Transverse colon (tissue), 4 donors: Measurements from ENCODE around the gene ACRV1. TPM values are rescaled to one million over a fixed set of nuclear protein-coding genes. Genes with fewer than 3 reads are reported as not detected.

Experiments used
- DNase-seq: peaks from one replicate; pipeline ENCODE4 v3.0.0-alpha.2; 2019
- H3K27ac ChIP-seq, 4 donors: fragments of 200-600 bp; sonication (generic); 2 replicates each; pipeline ENCODE4 v1.5.1; 2016 to 2018; ENCODE audit warnings: inconsistent platforms in 4 of 4
- H3K27me3 ChIP-seq: fragments of 200-600 bp; sonication (generic); 2 replicates; pipeline ENCODE4 v1.5.1; 2017; ENCODE audit warnings: inconsistent platforms
- H3K36me3 ChIP-seq, 4 donors: fragments of 200-600 bp; sonication (generic); 2 replicates each; pipeline ENCODE4 v1.5.1; 2017 to 2019; ENCODE audit warnings: inconsistent platforms in 4 of 4
- H3K4me1 ChIP-seq, 4 donors: fragments of 200-600 bp; sonication (generic); 2 replicates each; pipeline ENCODE4 v1.5.1; 2017 to 2020; ENCODE audit warnings: inconsistent platforms in 4 of 4
- H3K4me3 ChIP-seq, 4 donors: fragments of 200-600 bp; sonication (generic); 1 replicate in 1 of 4; 2 replicates in 3 of 4; pipeline versions ENCODE4 v1.5.1 to v1.6.1; 2017 to 2019; ENCODE audit warnings: inconsistent platforms in 4 of 4
- H3K9me3 ChIP-seq, 2 donors: fragments of 200-600 bp; sonication (generic); 2 replicates each; pipeline ENCODE4 v1.5.1; 2017 to 2019; ENCODE audit warnings: inconsistent platforms in 2 of 2
- EP300 ChIP-seq: sonication (generic); formaldehyde crosslinking; IDR thresholded peaks from one replicate; pipeline ENCODE4 v1.6.1; 2017; ENCODE audit warnings: antibody characterized with exemption, low read depth
- POLR2A ChIP-seq: fragments of 450-650 bp; IDR thresholded peaks from one replicate; pipeline ENCODE4 v1.6.1; 2016; ENCODE audit warnings: antibody characterized with exemption, mild to moderate bottlenecking, moderate library complexity
- POLR2AphosphoS5 ChIP-seq, 3 donors: sonication (generic); formaldehyde crosslinking; IDR thresholded peaks; one replicate each; pipeline ENCODE4 v1.6.1; 2016; ENCODE audit warnings: antibody characterized with exemption in 3 of 3
- WGBS, 2 donors: methylation state at CpG; one replicate each; pipeline ENCODE4 v1.1.5; 2018; ENCODE audit warnings: low coverage in 1 of 2; 5-methylcytosine and 5-hydroxymethylcytosine counted together
- in situ Hi-C, 4 donors: fragments of 200-750 bp; cut with MboI; loops; one replicate each; pipeline versions ENCODE4 v1.15.0 to v1.15.1; 2017; ENCODE audit warnings: low sequenced_read_pairs in 3 of 4, low pct_ligation_motif_present in 1 of 4, low pct_unique_long_range_greater_than_20kb in 1 of 4
- intact Hi-C: fragments of 100-400 bp; cut with DNase I; formaldehyde crosslinking; loops from one replicate; pipeline ENCODE4 v1.15.1; 2023; ENCODE audit warnings: low total_unique reads
- total RNA-seq, 4 donors: library from RNA; depleted of rRNA; stranded (reverse); fragments of >200 nt; gene quantifications; one replicate each; pipeline ENCODE4 v1.1.0, GENCODE V29; 2016
- TF ChIP-seq, protein P1 (sequence below), 5 experiments: fragments of 200-600 bp in 3 of 5; fragments of 450-650 bp in 2 of 5; sonication (generic) in 3 of 5; IDR thresholded peaks; 1 replicate in 2 of 5; 2 replicates in 3 of 5; pipeline ENCODE4 v1.5.1; 2016 to 2017; ENCODE audit warnings: antibody characterized with exemption in 5 of 5, inconsistent platforms in 3 of 5, mild to moderate bottlenecking in 2 of 5, moderate library complexity in 1 of 5

ACRV1 gene
- total RNA-seq, 4 donors from 2014 or later: not detected

DNA sequence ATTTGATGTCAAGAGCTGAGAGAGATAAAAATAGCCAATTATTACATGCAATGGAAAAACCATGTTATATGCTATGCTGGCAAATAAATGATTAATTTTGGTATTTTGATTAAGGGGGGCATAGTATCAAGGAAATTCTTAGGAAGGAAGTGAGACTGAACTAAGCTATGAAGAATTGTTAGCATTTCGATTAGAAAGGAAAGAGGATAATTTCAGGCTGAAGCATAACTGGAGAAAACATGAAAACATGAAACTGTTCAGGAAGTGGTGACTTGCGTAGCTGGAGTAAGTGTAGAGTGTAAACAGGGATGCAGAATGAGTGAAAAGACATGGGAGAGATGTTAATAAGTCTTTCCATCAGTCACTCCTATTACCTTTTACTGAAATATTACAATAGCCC lies 6.4 kb downstream of the ACRV1 start:
- intact Hi-C loops: no loop called here
- Histone ChIP-seq H3K27ac (no peak overlapping the region), H3K9me3 (no peaks in the 10 kb centered on the region), H3K4me3 (no peak overlapping the region), H3K4me1 (no peaks in the 10 kb centered on the region), H3K27me3 (no peaks in the 10 kb centered on the region), H3K36me3 (no peaks in the 10 kb centered on the region)
- no peak for DNase-seq
- TF ChIP-seq EP300 (no peak), POLR2AphosphoS5 (IDR thresholded peaks at IDR 0.05) (no peak), POLR2A (no peak)
- TF ChIP-seq, protein P1, sequence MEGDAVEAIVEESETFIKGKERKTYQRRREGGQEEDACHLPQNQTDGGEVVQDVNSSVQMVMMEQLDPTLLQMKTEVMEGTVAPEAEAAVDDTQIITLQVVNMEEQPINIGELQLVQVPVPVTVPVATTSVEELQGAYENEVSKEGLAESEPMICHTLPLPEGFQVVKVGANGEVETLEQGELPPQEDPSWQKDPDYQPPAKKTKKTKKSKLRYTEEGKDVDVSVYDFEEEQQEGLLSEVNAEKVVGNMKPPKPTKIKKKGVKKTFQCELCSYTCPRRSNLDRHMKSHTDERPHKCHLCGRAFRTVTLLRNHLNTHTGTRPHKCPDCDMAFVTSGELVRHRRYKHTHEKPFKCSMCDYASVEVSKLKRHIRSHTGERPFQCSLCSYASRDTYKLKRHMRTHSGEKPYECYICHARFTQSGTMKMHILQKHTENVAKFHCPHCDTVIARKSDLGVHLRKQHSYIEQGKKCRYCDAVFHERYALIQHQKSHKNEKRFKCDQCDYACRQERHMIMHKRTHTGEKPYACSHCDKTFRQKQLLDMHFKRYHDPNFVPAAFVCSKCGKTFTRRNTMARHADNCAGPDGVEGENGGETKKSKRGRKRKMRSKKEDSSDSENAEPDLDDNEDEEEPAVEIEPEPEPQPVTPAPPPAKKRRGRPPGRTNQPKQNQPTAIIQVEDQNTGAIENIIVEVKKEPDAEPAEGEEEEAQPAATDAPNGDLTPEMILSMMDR (IDR thresholded peaks at IDR 0.05): no peak
- in situ Hi-C loops: no loop called here
- 66 to 85% methylated on average over 2 of the region's 2 CpGs for WGBS, 2 donors

DNA sequence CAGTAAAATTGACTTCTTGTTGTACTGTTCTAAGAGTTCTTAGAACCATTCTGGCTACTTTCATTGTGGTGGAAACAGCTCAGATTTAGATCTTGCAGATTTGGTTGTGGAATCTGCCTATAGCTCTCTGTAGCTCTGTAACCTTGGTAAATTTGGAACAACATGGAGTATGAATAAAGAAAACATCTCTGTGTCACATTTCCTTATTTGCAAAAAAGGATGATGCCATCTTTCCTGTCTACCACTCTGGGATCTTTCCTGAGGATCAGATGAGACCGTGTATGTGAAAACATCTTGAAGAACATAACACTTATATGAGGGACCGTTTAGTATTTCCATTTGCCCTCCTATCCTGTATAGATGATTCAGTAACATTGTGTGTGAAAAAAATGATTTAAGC lies 9.1 kb downstream of the ACRV1 start:
- in situ Hi-C loops: no loop called here
- no peaks in the 10 kb centered on the region for H3K9me3 ChIP-seq
- H3K27ac ChIP-seq: no peak overlapping the region
- 89 to 91% methylated on average over 2 of the region's 2 CpGs for WGBS, 2 donors
- intact Hi-C loops: no loop called here
- no peaks in the 10 kb centered on the region for H3K27me3 ChIP-seq
- TF ChIP-seq POLR2AphosphoS5 (IDR thresholded peaks at IDR 0.05) (no peak), POLR2A (no peak), EP300 (no peak)
- TF ChIP-seq, protein P1 (IDR thresholded peaks at IDR 0.05): no peak
- no peak overlapping the region for H3K4me3 ChIP-seq
- no peaks in the 10 kb centered on the region for H3K4me1 ChIP-seq
- no peaks in the 10 kb centered on the region for H3K36me3 ChIP-seq
- DNase-seq: no peak

DNA sequence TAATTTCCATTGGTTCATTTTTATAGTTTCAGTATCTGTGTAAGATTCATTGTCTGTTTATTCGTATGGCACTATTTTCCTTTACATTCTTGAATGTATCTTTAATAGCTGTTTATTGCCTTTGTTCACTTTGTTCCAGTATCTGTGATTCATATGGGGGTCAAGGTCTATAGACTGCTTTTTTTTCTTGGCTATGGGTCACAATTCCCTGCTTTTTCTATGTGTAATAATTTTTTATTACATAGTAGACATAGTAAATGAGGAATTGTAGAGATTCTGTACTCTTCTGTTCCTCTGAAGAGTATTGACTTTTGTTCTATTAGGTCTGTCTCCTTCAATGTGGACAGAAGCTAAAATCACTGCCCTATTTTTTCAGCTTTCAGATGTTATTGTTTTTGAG lies 10.5 kb downstream of the ACRV1 start:
- in situ Hi-C loops: no loop called here

DNA sequence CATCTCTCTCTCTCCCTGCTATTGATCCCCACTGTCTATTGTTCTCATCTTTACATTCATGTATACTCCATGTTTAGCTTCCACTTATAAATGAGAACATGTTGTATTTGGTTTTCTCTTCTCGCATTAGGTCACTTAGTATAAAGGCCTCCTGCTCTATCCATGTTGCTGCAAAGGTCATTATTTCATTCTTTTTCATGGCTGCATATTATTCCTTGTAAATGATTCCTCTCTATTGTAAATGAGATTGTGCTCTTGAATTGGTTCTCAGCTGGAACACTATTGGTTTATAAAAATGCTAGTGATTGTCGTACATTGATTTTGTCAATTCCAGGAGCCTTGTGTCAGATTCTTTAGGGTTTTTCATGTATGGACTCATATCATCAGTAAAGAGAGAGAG lies 13.5 kb downstream of the ACRV1 start:
- Histone ChIP-seq H3K9me3 (peaks cover 0 to 6% of the 10 kb centered on the region in 2 donors), H3K36me3 (no peaks in the 10 kb centered on the region), H3K27ac (no peak overlapping the region), H3K4me1 (no peaks in the 10 kb centered on the region), H3K27me3 (no peaks in the 10 kb centered on the region), H3K4me3 (no peak overlapping the region)
- no peak for DNase-seq
- intact Hi-C loops (no loop called here), in situ Hi-C loops (no loop called here)
- TF ChIP-seq POLR2A (no peak), EP300 (no peak), POLR2AphosphoS5 (IDR thresholded peaks at IDR 0.05) (no peak)
- TF ChIP-seq, protein P1 (IDR thresholded peaks at IDR 0.05): no peak
- 97 to 99% methylated on average over 2 of the region's 2 CpGs for whole genome bisulfite sequencing, 2 donors

More for the DNA sequence above, 10.5 kb downstream of the ACRV1 start:
- TF ChIP-seq POLR2AphosphoS5 (IDR thresholded peaks at IDR 0.05) (no peak), EP300 (no peak), POLR2A (no peak)
- TF ChIP-seq, protein P1 (IDR thresholded peaks at IDR 0.05): no peak
- intact Hi-C loops: no loop called here
- Histone ChIP-seq H3K36me3 (no peaks in the 10 kb centered on the region), H3K27ac (no peak overlapping the region), H3K9me3 (no peaks in the 10 kb centered on the region), H3K4me1 (no peaks in the 10 kb centered on the region), H3K4me3 (no peak overlapping the region), H3K27me3 (no peaks in the 10 kb centered on the region)
- no peak for DNase-seq
- WGBS, 2 donors: 40 to 59% methylated on average over 1 of the region's 1 CpG
